Muscle of leg (tissue), 11 donors: ENCODE data around the gene ASH1L. TPM values are rescaled to one million over a fixed set of nuclear protein-coding genes. Genes with fewer than 3 reads are reported as not detected.

Source experiments
- DNase-seq: peaks from one replicate; pipeline ENCODE4 v3.0.0; 2013
- H3K27ac ChIP-seq: one replicate; pipeline ENCODE4 v1.5.1; 2013; ENCODE audit warnings: mild to moderate bottlenecking, low read length, control low read depth
- H3K27me3 ChIP-seq: one replicate; pipeline ENCODE4 v1.6.1; 2013; ENCODE audit warnings: low read length; ENCODE audit not compliant: control insufficient read depth, insufficient read depth
- H3K36me3 ChIP-seq: one replicate; pipeline ENCODE4 v1.6.1; 2013; ENCODE audit warnings: low read length; ENCODE audit not compliant: control insufficient read depth, insufficient read depth
- H3K4me1 ChIP-seq: one replicate; pipeline ENCODE4 v1.6.1; 2013; ENCODE audit warnings: low read length; ENCODE audit not compliant: control insufficient read depth, insufficient read depth
- H3K4me3 ChIP-seq: one replicate; pipeline ENCODE4 v1.5.1; 2013; ENCODE audit warnings: low read length, control low read depth
- H3K9me3 ChIP-seq: replicated peaks from 2 replicates; pipeline ENCODE4 v1.6.1; 2013; ENCODE audit warnings: low read depth, low read length; ENCODE audit not compliant: control insufficient read depth
- WGBS: methylation state at CpG from one replicate; pipeline ENCODE4 v1.1.5; 2013; ENCODE audit warnings: missing lambda C conversion rate; ENCODE audit not compliant: insufficient coverage; 5-methylcytosine and 5-hydroxymethylcytosine counted together
- polyA plus RNA-seq, 8 donors: library from polyadenylated mRNA; unstranded; fragments of 120-200 nt; gene quantifications; one replicate each; pipeline versions ENCODE4 v1.2.1 to v1.2.3, GENCODE V29; 2013; ENCODE audit warnings: inconsistent platforms in 1 of 8, low replicate concordance in 1 of 8; ENCODE audit not compliant: insufficient read length in 8 of 8, insufficient read depth in 1 of 8
- total RNA-seq: library from RNA; stranded (reverse); fragments of 120-200 nt; gene quantifications from one replicate; pipeline ENCODE4 v1.2.4, GENCODE V29; 2013

The ASH1L gene
- total and polyA plus RNA-seq, 9 donors, result 18.4 to 31.5 (median 25.1) TPM

DNA sequence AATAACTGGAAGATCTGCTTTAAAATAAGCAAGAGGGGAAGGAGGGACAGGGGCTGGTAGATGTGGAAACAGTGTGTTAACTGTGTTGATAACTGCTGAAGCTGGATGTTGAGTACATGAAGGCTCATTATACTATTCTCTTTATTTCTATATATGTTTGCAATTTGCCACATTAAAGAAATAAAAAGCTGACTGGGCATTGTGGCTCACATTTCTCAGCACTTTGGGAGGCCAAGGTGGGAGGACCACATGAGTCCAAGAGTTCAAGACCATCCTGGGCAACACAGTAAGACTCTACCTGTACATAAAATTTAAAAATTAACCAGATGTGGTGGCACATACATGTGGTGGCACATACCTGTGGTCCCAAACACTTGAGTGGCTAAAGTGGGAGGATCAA, 6.7 kb downstream of the ASH1L start:
- Histone ChIP-seq H3K4me1 (peaks cover 5% of the 10 kb centered on the region), H3K4me3 (no peak overlapping the region)

GRCh38 chr1:155553349-155553748, 9.3 kb downstream of the ASH1L start:
- Histone ChIP-seq H3K36me3 (peaks cover 11% of the 10 kb centered on the region), H3K27me3 (no peaks in the 10 kb centered on the region), H3K4me3 (no peak overlapping the region), H3K27ac (no peak overlapping the region), H3K9me3 (no peaks in the 10 kb centered on the region), H3K4me1 (no peaks in the 10 kb centered on the region)
- DNase-seq, result no peak
- WGBS, result no CpG with 5 or more reads among the region's 5 CpGs

More for the DNA sequence above, 6.7 kb downstream of the ASH1L start:
- Histone ChIP-seq H3K9me3 (no peaks in the 10 kb centered on the region), H3K27me3 (no peaks in the 10 kb centered on the region), H3K27ac (no peak overlapping the region), H3K36me3 (peaks cover 14% of the 10 kb centered on the region)
- DNase-seq, result no peak

GRCh38 chr1:155548706-155549105, 13.9 kb downstream of the ASH1L start:
- Histone ChIP-seq H3K36me3 (no peaks in the 10 kb centered on the region), H3K4me3 (no peak overlapping the region), H3K9me3 (no peaks in the 10 kb centered on the region), H3K27me3 (no peaks in the 10 kb centered on the region), H3K27ac (no peak overlapping the region), H3K4me1 (no peaks in the 10 kb centered on the region)
- WGBS, result no CpG with 5 or more reads among the region's 2 CpGs
- DNase-seq, result no peak

DNA sequence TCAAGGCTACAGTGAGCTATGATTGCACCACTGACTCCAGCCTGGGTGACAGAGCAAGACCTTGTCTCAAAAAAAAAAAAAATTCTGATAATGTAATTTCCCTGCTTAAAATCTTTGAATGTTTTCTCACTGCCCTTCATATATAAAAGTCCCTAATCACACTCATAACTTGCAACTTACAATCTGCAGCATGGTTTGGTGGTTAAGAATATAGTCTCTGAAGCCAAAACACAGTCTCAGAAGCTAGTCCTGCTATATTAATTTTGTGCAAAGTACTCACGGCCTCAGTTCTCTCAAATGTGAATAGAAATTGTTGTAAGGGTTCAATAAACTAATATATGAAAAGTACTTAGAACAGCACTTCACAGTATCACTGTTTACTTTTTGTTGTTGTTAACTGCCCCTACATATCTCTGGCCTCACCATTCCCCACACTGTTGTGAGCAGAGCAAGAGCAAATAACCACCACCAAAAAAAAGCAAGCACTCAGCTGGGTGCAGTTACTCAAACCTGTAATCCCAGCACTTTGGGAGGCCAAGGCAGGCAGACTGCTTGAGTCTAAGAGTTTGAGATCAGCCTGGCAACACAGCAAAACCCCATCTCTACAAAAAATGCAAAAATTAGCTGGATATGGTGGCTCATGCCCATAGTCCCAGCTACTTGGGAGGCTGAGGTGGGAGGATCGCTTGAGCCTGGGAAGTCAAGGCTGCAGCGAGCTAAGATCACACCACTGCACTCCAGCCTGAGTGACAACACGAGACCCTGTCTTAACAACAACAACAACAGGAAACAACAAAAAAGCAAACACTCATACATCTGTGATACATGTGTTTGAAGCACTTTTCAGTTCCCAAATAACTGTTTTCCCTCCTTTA, 22.4 kb downstream of the ASH1L start:
- Histone ChIP-seq H3K36me3 (no peaks in the 10 kb centered on the region), H3K27ac (no peak overlapping the region), H3K9me3 (no peaks in the 10 kb centered on the region), H3K4me3 (no peak overlapping the region), H3K27me3 (no peaks in the 10 kb centered on the region), H3K4me1 (no peaks in the 10 kb centered on the region)
- no peak for DNase-seq
- WGBS, result 50% methylated on average over 1 of the region's 4 CpGs

GRCh38 chr1:155537193-155537592, 25.4 kb downstream of the ASH1L start:
- Histone ChIP-seq H3K36me3 (no peaks in the 10 kb centered on the region), H3K27me3 (no peaks in the 10 kb centered on the region), H3K27ac (no peak overlapping the region), H3K9me3 (no peaks in the 10 kb centered on the region), H3K4me3 (no peak overlapping the region), H3K4me1 (no peaks in the 10 kb centered on the region)
- WGBS, result no CpG with 5 or more reads among the region's 4 CpGs
- no peak for DNase-seq

- H3K36me3 ChIP-seq, result no peaks in the 10 kb centered on the region
- WGBS, result no CpG with 5 or more reads among the region's 1 CpG
- H3K27me3 ChIP-seq, result no peaks in the 10 kb centered on the region
- no peak overlapping the region for H3K4me3 ChIP-seq
- no peaks in the 10 kb centered on the region for H3K4me1 ChIP-seq
- no peak overlapping the region for H3K27ac ChIP-seq
- no peak for DNase-seq
- no peaks in the 10 kb centered on the region for H3K9me3 ChIP-seq
Observed at GRCh38 chr1:155531624-155532023, 31.0 kb downstream of the ASH1L start.

DNA sequence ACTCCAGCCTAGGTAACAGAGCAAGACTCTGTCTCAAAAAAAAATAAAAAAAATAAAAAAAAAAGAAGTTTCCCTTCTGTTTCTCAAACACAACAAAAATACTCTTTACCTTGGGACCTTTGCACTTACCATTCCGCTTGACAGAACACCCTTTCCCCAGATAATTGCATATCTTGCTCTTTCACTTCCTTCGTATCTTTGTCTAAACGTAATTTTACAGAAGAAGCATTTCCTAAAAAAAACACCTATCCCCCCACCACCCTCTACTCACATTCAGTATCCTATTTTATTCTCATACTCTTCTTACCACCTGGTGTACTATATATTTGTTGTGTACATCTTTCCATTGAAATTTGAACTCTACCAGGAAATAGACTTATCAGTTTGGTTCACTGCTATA, 32.7 kb downstream of the ASH1L start:
- 66% methylated on average over 3 of the region's 3 CpGs for WGBS
- Histone ChIP-seq H3K27ac (no peak overlapping the region), H3K4me3 (no peak overlapping the region), H3K9me3 (no peaks in the 10 kb centered on the region), H3K27me3 (no peaks in the 10 kb centered on the region), H3K4me1 (no peaks in the 10 kb centered on the region), H3K36me3 (no peaks in the 10 kb centered on the region)
- DNase-seq, result no peak

DNA sequence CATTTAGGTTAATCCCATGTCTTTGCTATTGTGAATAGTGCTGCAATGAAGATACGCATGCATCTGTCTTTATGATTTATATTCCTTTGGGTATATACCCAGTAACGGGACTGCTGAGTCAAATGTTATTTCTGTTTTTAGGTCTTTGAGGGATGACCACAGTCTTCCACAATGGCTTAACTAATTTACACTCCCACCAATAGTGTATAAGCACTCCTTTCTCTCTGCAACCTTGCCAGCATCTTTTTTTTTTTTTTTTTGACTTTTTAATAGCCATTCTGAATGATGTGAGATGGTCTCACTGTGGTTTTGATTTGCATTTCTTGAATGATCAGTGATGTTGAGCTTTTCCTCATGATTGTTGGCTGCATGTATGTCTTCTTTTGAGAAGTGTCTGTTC, 33.5 kb downstream of the ASH1L start:
- no peak for DNase-seq
- H3K27me3 ChIP-seq, result no peaks in the 10 kb centered on the region
- H3K4me1 ChIP-seq, result no peaks in the 10 kb centered on the region
- no peak overlapping the region for H3K27ac ChIP-seq
- no peak overlapping the region for H3K4me3 ChIP-seq
- no peaks in the 10 kb centered on the region for H3K36me3 ChIP-seq
- no CpG with 5 or more reads among the region's 2 CpGs for WGBS
- H3K9me3 ChIP-seq, result no peaks in the 10 kb centered on the region

- WGBS, result 91% methylated on average over 5 of the region's 6 CpGs
- Histone ChIP-seq H3K27ac (no peak overlapping the region), H3K36me3 (no peaks in the 10 kb centered on the region), H3K4me1 (no peaks in the 10 kb centered on the region), H3K4me3 (no peak overlapping the region), H3K9me3 (no peaks in the 10 kb centered on the region), H3K27me3 (no peaks in the 10 kb centered on the region)
- DNase-seq, result no peak
Observed at GRCh38 chr1:155527677-155528076, 34.9 kb downstream of the ASH1L start.

DNA sequence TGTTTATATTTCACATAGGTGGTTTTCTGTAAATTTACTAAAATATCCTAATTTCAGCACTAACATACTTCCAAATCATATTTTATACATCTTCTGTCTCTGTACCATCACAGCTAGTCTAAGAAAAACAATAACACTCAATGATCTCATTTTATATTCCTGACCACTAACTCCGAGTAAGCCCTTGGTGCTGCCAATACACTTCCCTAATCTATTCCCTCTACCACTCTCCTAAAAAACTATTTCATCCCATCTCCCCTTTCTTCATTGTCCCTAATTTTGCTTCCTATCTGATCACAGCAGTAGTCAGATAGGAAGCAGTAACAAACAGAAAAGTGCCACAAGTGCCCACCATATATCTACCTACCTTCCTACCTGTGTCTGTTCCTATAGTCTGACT, 36.2 kb downstream of the ASH1L start:
- H3K9me3 ChIP-seq, result no peaks in the 10 kb centered on the region
- no peak overlapping the region for H3K4me3 ChIP-seq
- no peak for DNase-seq
- 75% methylated on average over 1 of the region's 1 CpG for WGBS
- no peaks in the 10 kb centered on the region for H3K36me3 ChIP-seq
- H3K27ac ChIP-seq, result no peak overlapping the region
- no peaks in the 10 kb centered on the region for H3K27me3 ChIP-seq
- H3K4me1 ChIP-seq, result no peaks in the 10 kb centered on the region

GRCh38 chr1:155522069-155522468, 40.5 kb downstream of the ASH1L start:
- Histone ChIP-seq H3K4me3 (no peak overlapping the region), H3K4me1 (no peaks in the 10 kb centered on the region), H3K27ac (no peak overlapping the region), H3K36me3 (peaks cover 10% of the 10 kb centered on the region), H3K27me3 (no peaks in the 10 kb centered on the region), H3K9me3 (no peaks in the 10 kb centered on the region)
- no peak for DNase-seq
- no CpG with 5 or more reads among the region's 2 CpGs for WGBS
